CD4-positive, alpha-beta T cell treated with Interleukin-15 for 1 hour (primary cell): ENCODE measurements around the gene MAPK6.
"Not testable (repeated sequence)": the region's sequence is repeated elsewhere in the genome, so short reads cannot be mapped to it uniquely, and the experiment has no call there.

Source experiments
- DNase-seq: peaks from one replicate; pipeline ENCODE4 v3.0.0-alpha.2; 2020

MAPK6 gene

DNA sequence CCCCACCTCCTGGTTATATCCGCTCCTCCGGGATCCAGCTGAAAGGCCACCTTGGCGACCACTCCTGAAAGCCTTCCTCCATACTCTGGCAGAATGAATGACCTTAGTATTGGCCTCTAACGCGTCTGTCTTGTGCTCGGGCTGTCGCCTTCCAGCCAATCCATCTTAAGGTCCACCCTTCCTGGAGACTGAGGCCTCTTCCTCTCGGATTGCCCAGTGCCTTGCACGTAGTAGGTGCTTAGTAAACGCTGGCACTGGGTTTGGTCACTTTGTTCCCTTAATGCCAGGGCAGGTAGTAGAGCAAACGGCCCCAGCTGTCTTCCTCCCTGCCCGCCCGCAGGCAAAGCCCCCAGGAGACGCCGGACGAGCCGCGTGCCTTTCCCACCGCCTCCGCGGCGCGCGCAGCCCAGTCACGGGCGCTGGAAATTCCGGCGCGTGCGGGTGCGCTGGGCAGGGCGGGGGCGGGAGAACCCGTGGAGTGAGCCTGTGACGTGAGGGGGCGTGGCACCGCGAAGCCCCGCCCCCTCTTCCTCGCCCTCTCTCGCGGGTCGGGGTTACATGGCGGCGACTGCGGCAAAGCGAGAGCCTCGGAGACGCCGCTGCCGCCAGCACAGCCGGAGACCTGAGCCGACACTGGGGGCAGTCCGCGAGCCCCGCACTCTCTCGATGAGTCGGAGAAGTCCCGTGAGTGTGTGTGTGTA, at the start of gene MAPK6:
TSS of gene MAPK6 (plus strand) at position 527 of the 701 bp plus-strand sequence. CDS start 27,242 bp downstream, outside the sequence.
- DNase-seq: peak; percentile 94

GRCh38 chr15:51969728-51970127, 49.3 kb upstream of the MAPK6 start:
- no peak for DNase-seq

DNA sequence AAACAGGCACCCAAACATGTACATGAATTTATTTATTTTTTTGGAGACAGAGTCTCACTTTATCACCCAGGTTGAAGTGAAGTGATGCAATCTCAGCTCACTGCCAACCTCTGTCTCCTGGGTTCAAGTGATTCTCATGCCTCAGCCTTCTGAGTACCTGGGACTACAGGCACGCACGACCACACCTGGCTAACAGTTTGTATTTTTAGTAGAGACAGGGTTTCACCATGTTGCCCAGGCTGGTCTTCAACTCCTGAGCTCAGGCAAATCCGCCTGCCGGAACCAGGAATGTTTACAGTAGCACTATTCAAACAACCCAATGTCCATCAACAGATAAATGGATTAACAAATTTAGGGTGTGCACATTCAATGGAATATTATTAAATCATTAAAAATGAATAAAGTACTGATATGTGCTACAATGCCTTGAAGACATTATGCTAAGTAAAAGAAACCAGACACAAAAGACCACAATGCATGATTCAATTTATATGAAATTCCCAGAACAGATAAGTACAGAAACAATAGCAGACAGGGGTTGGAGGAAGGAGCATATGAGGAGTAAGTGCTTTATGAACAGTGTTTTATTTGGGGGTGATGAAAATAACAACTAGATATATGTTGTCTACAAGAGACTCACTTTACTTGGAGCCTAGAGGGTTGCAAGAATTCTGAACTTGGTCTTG, 48.7 kb upstream of the MAPK6 start:
- DNase-seq: no peak

DNA sequence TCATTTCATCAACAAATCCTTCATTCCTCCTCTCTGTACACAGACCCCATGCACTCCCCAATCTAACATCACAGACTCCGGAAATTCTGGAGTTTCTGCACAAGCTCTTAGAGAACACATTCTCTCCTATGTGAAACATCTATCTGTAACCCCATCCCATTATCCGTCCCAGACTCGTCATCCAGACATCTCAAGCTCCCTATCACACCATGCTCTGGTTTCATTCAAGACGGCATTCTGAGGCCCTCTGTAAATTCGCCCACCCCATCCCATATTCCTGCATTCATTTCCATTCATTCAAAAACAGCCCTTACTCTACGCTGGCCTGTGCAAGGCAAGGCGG, 48.0 kb upstream of the MAPK6 start:
- DNase-seq: no peak

GRCh38 chr15:51971375-51972133, 47.5 kb upstream of the MAPK6 start, which contains the start of gene LEO1:
Gene LEO1 (minus strand): TSS chr15:51971778. CDS start chr15:51971745, 33 bp downstream.
- peak; percentile 93 for DNase-seq

- no peak for DNase-seq
Observed at GRCh38 chr15:51973220-51973619, 45.8 kb upstream of the MAPK6 start.

DNA sequence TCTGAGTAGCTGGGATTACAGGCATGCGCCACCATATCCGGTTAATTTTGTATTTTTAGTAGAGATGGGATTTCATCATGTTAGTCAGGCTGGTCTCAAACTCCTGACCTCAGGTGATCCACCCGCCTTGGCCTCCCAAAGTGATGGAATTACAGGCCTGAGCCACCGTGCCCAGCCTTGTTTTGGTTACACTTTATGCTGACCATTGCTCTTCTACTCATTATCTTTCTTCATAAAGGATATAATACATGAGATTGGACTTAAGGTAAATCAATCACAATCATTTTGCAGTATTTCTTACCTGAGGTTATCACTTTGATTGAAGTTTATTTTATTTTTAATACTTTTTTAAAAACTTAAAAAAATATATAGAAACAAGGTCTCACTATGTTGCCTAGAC, 45.2 kb upstream of the MAPK6 start:
- DNase-seq: no peak

- DNase-seq: peak; percentile 33
Observed at GRCh38 chr15:51982013-51982769, 36.8 kb upstream of the MAPK6 start.

GRCh38 chr15:51982770-51983103, 36.3 kb upstream of the MAPK6 start:
- DNase-seq: no peak

DNA sequence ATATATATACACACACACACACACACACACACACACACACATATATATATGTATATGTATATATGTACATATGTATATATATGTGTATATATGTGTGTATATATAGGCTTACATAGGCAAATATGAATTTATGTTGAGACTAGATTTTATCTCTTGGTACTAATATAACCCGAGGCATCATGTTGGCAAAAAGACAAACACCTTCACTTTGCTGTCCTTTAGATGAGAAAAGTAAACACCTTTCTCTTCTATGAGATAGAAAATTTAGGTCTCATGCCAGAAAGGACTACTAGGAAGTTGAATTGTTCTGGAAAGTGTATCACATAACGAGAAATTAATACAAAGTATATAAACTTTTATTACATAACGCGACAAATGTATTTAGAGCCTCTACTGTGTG, 27.9 kb upstream of the MAPK6 start:
- no peak for DNase-seq

DNA sequence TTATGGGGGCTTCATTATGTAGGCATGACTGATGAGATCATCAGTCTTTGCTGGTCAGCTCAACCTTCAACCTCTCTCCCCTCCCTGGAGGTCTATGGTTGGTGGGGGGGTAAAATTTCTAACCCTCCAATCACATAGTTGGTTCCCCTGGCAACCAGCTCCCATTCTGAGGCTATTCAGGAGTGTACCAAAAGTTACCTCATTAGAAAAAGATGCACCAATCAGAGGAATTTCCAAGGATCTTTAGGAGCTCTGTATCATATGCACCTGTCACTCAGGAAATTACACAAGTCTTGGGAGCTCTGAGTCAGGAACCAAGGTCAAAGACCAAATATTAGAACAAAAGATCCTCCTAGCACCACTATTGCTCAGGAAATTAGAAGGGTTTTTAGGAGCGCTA, 26.1 kb upstream of the MAPK6 start:
- no peak for DNase-seq

DNA sequence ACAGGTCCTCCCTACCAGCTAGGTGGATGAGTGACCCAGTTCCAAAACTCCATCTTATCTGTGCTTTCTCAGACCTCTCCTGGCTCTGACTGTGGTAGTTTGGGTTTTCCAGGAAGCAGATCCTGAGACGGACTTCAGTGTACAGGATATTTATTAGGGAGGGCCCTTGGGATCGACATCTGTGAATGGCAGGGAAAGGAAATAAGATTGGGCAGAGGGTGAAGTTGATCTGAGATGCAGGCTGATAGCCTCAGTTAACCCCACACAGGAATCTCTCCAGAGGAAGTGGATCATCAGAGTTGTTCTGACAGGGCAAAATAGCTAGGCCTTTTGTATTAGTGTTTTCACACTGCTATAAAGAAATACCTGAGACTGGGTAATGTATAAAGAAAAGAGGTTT, 16.7 kb upstream of the MAPK6 start:
- no peak for DNase-seq

- DNase-seq: not testable (repeated sequence)
Observed at GRCh38 chr15:52003089-52003488, 15.9 kb upstream of the MAPK6 start.

GRCh38 chr15:52003710-52004109, 15.3 kb upstream of the MAPK6 start:
- no peak for DNase-seq

DNA sequence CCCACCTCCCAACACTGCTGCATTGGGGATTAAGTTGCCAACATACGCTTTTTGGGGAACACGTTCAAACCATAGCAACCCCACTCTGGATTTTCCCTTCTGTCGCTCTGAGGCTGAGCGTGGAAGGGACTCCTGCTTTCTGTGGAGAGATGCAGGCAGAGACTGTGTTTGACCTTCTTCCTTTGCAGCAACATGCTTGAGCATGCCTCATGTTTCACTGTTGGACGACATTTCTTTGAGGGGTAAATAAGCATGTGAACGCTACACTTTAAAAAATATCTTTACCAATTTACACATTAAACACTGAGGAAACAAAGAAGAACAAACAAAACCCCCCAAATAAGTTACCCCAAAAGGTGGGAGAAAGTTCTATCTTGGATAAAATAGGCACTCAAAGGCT, 14.2 kb upstream of the MAPK6 start:
- DNase-seq: no peak

GRCh38 chr15:52005748-52006701, 13.0 kb upstream of the MAPK6 start:
- no peak for DNase-seq

DNA sequence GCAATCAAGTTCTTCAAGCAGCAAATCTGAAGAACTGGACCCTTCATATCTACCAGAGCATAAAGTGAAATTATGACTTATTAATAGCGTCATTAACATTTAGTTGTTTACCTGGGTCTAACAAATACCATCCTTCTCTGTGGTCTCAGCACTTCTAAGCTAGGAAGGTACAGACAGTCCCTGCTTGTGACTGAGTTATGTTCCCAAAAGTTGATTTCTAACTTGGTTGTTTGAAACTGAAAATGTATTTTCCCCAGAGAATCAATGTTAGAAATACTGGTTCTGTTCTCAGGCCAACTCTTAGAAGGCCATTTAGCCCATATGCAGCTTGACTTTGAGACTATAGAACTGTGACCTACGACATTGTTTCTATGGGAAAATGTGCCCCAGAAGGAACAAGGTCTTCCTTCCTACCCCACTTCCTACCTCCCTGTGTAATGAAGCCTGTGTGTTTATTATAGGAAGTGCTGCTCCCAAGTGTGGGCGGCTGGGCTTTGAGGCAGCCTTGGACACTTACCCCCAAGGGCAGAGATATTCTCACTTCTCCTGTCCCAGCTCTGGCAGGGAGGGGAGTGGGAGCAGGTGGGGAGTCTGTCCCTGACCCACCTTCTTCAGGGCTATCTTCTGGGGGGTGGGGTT, 12.2 kb upstream of the MAPK6 start:
- no peak for DNase-seq

DNA sequence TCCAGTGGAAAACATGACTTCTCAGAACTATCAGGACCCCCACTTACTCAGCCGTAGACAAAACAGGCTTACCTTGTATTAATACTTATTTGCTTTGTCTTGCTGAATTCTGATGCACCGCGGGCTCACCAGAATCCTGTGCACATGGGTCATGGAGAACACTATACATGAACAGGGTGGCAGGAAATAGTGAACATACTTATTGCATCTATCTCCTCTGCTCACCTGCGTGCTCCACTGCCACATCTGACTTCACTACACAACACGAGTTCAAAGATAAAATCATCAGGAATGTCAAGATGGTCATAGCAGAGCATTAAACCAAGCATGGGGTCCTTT, 10.7 kb upstream of the MAPK6 start:
- DNase-seq: no peak

DNA sequence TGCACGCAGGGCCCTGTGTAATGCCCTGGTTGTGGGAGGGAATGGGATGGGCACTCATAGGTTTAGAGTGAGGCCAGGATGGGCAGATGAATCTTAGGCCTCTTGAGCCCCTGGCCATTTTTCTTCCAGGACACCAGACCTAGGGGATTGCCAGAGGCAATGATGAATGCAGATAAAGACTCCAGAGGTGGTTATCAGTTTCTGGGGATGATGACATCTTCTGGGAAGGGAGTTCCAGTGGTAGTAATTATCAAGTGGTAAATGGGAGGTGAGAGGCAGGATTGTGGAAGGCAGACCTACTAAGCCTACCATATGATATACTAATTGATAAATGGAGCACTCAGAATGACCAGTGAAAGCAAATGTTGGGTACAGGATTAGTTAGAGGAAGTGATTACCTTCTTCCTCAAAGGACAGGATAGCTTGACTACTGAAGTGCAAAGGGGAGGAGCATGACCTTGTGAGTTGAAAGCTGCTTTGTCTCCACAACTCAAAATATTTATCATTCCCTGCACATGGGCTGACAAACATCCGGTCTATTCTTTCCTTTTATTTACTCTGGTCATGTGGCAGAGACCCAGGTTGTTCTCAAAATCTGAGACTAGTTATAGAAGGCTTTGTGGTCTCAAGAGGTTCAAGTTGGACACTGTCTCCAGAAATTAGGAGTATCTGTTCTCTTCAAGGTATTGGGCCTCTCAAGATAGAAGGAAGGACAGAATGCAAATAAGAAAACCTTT, 10.2 kb upstream of the MAPK6 start:
- no peak for DNase-seq

DNA sequence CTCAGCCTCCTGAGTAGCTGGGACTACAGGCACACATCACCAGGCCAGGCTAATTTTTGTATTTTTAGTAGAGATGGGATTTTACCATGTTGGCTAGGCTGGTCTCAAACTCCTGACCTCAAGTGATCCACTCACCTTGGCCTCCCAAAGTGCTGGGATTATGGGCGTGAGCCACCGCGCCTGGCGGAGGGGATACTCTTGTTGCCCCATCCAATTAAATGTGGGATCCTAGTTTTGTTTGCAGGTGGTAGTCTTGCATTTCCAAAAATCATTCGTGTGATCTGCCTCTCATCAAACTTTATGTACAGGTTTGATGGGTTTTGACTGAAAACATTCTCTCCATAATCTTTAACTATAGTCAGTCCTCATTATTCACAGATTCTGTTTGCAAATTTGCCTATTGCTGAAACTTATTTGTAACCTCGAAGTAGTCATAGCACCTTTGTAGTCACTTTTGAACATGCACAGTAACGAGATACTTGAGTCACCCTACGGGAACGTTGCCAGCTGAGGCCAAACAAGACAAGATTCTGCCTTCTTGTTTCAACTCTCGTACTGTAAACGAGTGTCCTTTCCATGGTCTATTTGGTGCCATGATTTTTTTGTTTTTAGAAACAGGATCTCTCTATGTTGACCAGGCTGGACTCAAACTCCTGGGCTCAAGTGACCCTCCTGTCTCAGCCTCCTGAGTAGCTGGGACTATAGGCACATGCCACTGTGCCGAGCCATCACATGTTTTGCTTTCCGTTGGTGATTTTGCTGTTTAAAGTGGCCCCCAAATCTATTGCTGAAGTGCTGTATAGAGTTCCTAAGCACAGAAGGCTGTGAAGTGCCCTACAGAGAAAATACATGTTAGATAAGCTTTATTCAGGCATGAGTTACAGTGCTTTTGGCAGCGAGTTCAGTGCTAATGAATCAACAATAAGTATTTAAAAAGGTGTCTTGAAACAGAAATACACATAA, 8.1 kb upstream of the MAPK6 start:
- no peak for DNase-seq
